ENCODE results near the gene PTGER2.

DNA sequence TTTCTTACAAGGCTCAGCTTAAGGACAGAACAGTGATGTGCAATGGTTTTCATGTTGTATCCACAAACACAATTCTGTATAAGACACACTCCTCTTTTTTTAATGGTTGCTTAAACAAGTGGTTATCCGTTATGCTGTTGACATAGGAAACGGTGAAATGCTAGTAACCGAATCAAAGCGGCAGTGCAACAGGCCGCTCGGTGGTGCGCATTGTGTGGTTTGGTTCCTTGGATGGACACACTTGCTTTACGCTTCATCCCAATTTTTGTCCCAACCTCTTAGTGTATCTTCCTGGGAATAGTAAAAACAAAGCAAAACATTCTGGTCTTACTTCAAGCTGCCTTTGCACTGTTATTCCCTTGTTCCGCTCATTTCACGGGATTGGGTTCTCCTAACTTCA is 650 bp upstream of the PTGER2 start:
- TF ChIP-seq, protein P1, sequence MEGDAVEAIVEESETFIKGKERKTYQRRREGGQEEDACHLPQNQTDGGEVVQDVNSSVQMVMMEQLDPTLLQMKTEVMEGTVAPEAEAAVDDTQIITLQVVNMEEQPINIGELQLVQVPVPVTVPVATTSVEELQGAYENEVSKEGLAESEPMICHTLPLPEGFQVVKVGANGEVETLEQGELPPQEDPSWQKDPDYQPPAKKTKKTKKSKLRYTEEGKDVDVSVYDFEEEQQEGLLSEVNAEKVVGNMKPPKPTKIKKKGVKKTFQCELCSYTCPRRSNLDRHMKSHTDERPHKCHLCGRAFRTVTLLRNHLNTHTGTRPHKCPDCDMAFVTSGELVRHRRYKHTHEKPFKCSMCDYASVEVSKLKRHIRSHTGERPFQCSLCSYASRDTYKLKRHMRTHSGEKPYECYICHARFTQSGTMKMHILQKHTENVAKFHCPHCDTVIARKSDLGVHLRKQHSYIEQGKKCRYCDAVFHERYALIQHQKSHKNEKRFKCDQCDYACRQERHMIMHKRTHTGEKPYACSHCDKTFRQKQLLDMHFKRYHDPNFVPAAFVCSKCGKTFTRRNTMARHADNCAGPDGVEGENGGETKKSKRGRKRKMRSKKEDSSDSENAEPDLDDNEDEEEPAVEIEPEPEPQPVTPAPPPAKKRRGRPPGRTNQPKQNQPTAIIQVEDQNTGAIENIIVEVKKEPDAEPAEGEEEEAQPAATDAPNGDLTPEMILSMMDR (IDR thresholded peaks at IDR 0.05): no peak
- TF ChIP-seq POLR2A (IDR thresholded peaks at IDR 0.05): no peak

Measured in lower leg skin (tissue), 3 donors.